ENCODE results near the gene CDCA4.

DNA sequence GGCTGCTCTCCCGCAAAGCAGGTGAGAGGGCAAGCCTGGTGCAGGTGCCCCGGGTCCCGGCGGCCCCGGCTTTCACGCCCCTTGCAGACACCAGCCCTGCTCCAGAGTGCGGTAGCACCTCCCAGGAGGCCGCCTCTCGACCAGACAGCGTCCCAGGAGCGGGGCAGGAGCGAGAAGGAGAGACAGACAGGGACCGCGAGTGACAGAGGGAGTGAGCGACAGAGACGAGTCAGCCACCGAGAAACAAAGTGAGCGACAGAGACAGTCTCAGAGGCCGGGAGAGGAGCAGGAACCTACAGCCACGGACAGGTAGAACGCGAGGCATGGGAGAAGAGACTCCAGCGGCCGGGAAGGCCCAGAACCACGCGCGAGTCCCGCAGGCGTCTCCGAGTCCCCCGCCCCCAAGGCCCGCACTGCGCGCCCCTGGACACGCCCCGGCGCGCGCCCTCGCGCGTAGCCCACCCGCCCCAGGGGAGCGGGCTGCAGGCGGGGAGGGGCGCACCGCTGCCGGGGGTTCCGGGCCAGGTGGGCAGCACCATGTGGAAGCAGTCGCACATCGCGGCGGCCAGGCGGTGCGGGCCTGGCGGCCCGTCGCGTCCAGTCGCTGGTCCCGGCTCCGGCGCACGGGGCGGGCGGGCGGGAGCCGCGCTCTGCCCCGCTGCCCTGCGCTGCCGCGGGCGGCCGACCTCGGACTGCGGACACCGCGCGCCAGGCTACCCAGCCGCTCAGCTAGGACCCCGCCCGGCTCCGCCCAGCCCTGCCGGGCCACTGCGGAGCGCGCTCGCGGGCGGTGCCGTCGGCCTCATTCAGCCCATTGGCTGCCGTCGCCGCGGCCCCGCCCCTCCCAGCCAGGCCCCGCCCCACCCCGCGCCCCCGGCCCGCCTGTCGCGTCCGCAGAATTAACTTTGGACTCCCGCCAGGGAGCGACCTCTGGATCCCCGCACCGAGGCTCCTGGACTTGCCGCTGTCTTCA, 42.9 kb downstream of the CDCA4 start, which contains the start of gene AHNAK2:
- TF ChIP-seq, protein P1, sequence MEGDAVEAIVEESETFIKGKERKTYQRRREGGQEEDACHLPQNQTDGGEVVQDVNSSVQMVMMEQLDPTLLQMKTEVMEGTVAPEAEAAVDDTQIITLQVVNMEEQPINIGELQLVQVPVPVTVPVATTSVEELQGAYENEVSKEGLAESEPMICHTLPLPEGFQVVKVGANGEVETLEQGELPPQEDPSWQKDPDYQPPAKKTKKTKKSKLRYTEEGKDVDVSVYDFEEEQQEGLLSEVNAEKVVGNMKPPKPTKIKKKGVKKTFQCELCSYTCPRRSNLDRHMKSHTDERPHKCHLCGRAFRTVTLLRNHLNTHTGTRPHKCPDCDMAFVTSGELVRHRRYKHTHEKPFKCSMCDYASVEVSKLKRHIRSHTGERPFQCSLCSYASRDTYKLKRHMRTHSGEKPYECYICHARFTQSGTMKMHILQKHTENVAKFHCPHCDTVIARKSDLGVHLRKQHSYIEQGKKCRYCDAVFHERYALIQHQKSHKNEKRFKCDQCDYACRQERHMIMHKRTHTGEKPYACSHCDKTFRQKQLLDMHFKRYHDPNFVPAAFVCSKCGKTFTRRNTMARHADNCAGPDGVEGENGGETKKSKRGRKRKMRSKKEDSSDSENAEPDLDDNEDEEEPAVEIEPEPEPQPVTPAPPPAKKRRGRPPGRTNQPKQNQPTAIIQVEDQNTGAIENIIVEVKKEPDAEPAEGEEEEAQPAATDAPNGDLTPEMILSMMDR (IDR thresholded peaks at IDR 0.05; ENCODE audit: low read depth, low read length) = no peak
- no peak for TF ChIP-seq EZH2phosphoT487 (IDR thresholded peaks at IDR 0.05; ENCODE audit: low read depth)

Measured in OCI-LY3 (cell line).